Epithelial cell of proximal tubule (primary cell): ENCODE results near the gene SASS6. TPM values are rescaled to one million over a fixed set of nuclear protein-coding genes. Genes with fewer than 3 reads are reported as not detected.

Experiments used
- DNase-seq: peaks from one replicate; pipeline ENCODE4 v3.0.0-alpha.2; 2011; ENCODE audit warnings: low read depth
- H3K4me3 ChIP-seq: 2 replicates; pipeline ENCODE4 v1.5.1; 2011; ENCODE audit warnings: low read depth, mild to moderate bottlenecking, low read length
- total RNA-seq: library from RNA; depleted of rRNA; stranded (reverse); fragments of >200 nt; gene quantifications from 2 replicates; pipeline ENCODE4 v1.2.3, GENCODE V29; 2015
- TF ChIP-seq, protein P1 (sequence below): conservative IDR thresholded peaks from 2 replicates; pipeline ENCODE4 v1.5.1; 2012; ENCODE audit warnings: low read depth, mild to moderate bottlenecking, low read length

SASS6 gene
- total RNA-seq, 1 donor from 2014 or later = 8.2 TPM

DNA sequence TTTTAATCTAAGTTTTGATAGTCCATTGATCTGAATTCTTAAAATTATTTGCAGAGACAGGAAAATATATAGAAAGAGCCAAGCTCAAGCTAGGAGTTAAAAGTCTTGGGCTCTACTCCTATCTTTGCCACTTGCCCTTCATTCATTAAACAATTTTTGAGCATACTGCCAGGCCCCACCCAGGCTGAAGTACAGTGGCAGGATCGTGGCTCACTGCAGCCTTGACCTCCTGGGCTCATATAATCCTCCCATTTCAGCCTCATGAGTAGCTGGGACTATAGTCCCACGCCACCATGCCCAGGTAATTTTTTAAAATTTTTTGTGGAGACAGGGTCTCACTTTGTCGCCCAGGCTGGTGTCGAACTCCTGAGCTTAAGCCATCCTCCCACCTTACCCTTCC lies 8.5 kb upstream of the SASS6 start:
- no peak overlapping the region for H3K4me3 ChIP-seq
- DNase-seq = no peak
- TF ChIP-seq, protein P1, sequence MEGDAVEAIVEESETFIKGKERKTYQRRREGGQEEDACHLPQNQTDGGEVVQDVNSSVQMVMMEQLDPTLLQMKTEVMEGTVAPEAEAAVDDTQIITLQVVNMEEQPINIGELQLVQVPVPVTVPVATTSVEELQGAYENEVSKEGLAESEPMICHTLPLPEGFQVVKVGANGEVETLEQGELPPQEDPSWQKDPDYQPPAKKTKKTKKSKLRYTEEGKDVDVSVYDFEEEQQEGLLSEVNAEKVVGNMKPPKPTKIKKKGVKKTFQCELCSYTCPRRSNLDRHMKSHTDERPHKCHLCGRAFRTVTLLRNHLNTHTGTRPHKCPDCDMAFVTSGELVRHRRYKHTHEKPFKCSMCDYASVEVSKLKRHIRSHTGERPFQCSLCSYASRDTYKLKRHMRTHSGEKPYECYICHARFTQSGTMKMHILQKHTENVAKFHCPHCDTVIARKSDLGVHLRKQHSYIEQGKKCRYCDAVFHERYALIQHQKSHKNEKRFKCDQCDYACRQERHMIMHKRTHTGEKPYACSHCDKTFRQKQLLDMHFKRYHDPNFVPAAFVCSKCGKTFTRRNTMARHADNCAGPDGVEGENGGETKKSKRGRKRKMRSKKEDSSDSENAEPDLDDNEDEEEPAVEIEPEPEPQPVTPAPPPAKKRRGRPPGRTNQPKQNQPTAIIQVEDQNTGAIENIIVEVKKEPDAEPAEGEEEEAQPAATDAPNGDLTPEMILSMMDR = no peak

DNA sequence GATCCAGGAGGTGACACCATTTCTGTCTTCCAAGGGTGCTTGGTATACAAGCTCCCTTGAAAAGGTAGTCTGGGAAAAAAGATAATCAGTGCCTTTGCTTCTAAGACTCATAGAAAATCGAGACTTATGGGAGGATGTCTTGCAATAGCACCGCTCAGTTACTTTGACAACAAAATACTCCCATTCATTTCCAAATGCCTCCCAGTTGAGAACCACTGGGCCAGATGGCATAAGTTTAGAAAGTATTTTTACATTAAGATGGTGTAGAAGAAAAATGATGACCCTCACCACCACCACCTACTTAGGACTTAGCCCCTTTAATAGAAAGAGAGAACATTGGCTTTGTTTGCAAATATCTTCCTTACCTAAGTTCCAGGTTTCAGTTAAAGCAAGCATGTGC lies 4.9 kb upstream of the SASS6 start:
- no peak overlapping the region for H3K4me3 ChIP-seq
- TF ChIP-seq, protein P1 = no peak
- DNase-seq = no peak

- no peak overlapping the region for H3K4me3 ChIP-seq
- no peak for DNase-seq
Observed at GRCh38 chr1:100134872-100135271, 2.1 kb upstream of the SASS6 start.

GRCh38 chr1:100131623-100132022 lies 1.1 kb downstream of the SASS6 start:
- peak overlapping the region; percentile 95 for H3K4me3 ChIP-seq
- no peak for DNase-seq
- TF ChIP-seq, protein P1 = no peak

More at GRCh38 chr1:100134872-100135271, 2.1 kb upstream of the SASS6 start:
- TF ChIP-seq, protein P1 = no peak

DNA sequence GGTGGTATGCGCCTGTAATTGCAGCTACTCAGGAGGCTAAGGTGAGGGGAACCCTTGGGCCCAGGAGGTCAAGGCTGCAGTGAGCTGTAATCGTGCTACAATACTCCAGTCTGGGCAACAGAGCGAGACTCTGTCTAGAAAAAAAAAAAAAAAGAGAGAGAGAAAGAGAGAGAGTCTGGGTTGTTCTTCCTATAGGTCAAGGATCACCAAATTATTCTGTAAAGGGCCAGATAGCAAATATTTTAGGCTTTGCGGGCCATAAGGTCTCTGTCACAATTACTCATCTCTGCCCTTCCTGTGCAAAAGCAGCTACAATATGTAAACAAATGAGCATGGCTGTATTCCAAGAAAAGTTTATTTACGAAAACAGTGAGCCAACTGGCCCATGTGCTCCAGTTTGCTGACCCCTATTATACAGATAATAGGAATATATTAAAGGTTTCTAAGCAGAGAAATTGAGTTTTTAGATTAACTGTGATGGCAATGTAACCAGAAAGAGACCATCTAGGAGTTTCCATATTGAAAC lies 2.1 kb downstream of the SASS6 start:
- no peak for DNase-seq
- TF ChIP-seq, protein P1 = no peak
- H3K4me3 ChIP-seq = no peak overlapping the region

- DNase-seq = no peak
- TF ChIP-seq, protein P1 = no peak
- no peak overlapping the region for H3K4me3 ChIP-seq
Observed at GRCh38 chr1:100127226-100127625, 5.5 kb downstream of the SASS6 start.

- TF ChIP-seq, protein P1 = no peak
- H3K4me3 ChIP-seq = no peak overlapping the region
- no peak for DNase-seq
Observed at GRCh38 chr1:100122177-100122576, 10.6 kb downstream of the SASS6 start.
